IPS DF 6.9 (cell line): ENCODE measurements around the gene ADCY9.
"Not testable (repeated sequence)": the region's sequence is repeated elsewhere in the genome, so short reads cannot be mapped to it uniquely, and the experiment has no call there.

Experiments used
- DNase-seq: peaks from one replicate; pipeline ENCODE4 v3.0.0-alpha.2; 2013; ENCODE audit warnings: low read depth, low spot score
- H3K27ac ChIP-seq: one replicate; pipeline ENCODE4 v1.5.1; 2013; ENCODE audit warnings: low read length, control low read depth
- H3K27me3 ChIP-seq: 2 replicates; pipeline ENCODE4 v1.6.1; 2013; ENCODE audit warnings: mild to moderate bottlenecking, low read length; ENCODE audit not compliant: control insufficient read depth, insufficient read depth
- H3K36me3 ChIP-seq: 2 replicates; pipeline ENCODE4 v1.6.1; 2013; ENCODE audit warnings: low read length; ENCODE audit not compliant: control insufficient read depth, insufficient read depth
- H3K4me1 ChIP-seq: 2 replicates; pipeline ENCODE4 v1.6.1; 2013; ENCODE audit warnings: low read length; ENCODE audit not compliant: control insufficient read depth, insufficient read depth
- H3K4me3 ChIP-seq: 2 replicates; pipeline ENCODE4 v1.5.1; 2013; ENCODE audit warnings: mild to moderate bottlenecking, low read length
- H3K9me3 ChIP-seq: 2 replicates; pipeline ENCODE4 v1.6.1; 2013; ENCODE audit warnings: low read length, inconsistent platforms; ENCODE audit not compliant: control insufficient read depth, insufficient read depth
- WGBS: extraction: QIAGEN DNeasy Blood & Tissue Kit; methylation state at CpG from one replicate; pipeline ENCODE4 v1.1.7; 2013; ENCODE audit warnings: mixed read lengths, missing lambda C conversion rate; ENCODE audit not compliant: insufficient read length, insufficient coverage; 5-methylcytosine and 5-hydroxymethylcytosine counted together

The ADCY9 gene

DNA sequence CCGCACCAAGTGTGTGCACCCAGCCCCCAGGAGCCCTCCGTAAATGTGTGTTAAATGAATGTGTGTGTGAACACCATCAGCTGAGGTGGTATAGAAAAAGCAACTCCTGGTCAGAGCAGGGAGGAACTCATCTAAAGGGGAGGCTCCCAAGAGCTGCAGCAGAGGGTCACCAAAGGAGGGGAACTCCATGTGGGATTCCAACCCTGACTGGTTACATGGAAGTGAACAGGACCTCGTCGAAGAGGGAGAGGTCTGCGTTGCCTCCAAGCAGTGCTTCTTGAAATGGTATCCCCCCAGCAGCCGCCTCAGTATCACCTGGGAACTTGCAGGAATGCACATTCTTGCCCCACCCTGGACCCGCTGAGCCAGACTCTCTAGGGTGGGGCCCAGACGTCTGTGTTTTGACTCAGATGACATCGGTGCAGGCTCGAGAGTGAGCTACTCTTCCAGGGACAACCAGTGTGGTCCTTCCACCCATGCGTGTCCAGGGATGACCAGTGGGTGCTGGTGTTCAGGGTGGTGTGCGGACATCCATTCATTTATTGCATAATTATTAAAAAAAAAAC lies 30.8 kb downstream of the ADCY9 start:
- no peaks in the 10 kb centered on the region for H3K9me3 ChIP-seq
- H3K27me3 ChIP-seq = no peaks in the 10 kb centered on the region
- DNase-seq = no peak
- H3K36me3 ChIP-seq = no peaks in the 10 kb centered on the region
- H3K27ac ChIP-seq = no peak overlapping the region
- no CpG with 5 or more reads among the region's 12 CpGs for WGBS
- H3K4me3 ChIP-seq = no peak overlapping the region
- H3K4me1 ChIP-seq = peaks cover 1% of the 10 kb centered on the region; the same call in 1 of the 2 replicates

DNA sequence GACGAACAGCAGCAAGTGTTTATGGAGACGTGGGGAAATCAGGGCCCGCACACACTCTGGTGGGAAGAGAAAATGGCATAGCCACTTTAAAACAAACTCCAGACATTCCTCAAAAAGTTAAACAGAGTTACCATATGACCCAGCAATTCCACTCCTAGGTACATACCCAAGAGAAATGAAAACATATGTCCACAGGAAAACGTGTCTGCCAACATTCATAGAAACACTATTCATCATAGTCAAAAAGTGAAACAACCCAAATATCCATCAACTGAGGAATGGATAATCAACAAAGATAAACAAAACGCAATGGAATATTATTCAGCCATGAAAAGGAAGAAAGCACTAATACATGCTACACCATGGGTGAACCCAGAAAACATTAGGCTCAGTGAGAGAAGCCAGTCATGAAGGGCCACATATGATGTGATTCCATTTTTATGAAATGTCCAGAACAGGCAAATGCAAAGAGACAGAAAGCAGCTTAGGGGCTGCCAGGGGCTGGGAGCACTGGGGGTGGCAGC lies 32.8 kb downstream of the ADCY9 start:
- Histone ChIP-seq H3K4me3 (no peak overlapping the region), H3K36me3 (no peaks in the 10 kb centered on the region), H3K9me3 (no peaks in the 10 kb centered on the region), H3K27me3 (no peaks in the 10 kb centered on the region), H3K27ac (no peak overlapping the region), H3K4me1 (peaks cover 1% of the 10 kb centered on the region; the same call in 1 of the 2 replicates)
- no CpG with 5 or more reads among the region's 5 CpGs for WGBS
- DNase-seq = no peak

DNA sequence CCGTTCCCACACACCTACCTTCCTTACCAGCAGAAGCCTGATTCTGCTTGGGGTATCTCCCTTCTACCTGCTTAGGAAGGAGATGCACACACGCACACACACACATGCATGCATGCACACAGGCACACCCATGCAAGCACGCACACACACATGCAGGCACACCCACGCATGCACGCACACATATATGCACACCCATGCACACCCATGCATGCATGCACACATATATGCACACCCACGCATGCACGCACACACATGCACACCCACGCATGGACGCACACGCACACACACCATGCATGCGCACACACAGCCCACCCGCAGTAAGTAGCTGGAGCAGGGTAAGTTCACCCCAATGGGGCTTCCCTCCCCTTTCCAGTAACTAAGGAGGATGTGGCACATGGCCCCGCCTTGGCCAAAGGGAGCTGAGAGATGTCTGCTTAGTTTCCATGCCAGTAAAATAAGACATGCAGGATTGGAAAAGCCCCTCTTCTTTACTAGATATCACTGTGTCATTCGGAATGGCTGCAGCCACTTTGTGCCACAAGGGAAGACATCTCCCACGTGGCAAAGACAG lies 33.7 kb downstream of the ADCY9 start:
- no CpG with 5 or more reads among the region's 15 CpGs for WGBS
- no peaks in the 10 kb centered on the region for H3K36me3 ChIP-seq

DNA sequence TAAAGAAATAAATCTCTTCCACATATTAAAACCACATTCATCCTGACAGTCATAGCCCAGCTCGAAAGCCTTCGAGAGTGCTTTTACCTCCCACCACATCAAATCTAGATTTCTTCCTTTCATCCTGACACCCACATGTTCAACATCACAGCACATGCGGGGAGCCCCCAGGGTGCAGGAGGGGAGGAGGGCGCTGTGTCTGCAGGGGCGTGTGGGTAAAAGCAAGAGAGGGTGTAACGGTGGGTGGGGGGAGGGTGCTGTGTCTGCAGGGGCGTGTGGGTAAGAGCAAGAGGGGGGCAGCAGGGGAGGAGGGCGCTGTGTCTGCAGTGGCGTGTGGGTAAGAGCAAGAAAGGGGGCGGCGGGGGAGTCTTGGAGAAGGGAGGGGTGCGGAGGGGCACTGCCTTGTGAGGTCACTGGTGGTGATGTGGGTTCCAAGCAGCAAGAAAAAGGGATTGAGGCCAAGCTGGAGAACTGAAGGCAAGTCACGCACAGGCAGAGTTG lies 34.7 kb downstream of the ADCY9 start:
- H3K36me3 ChIP-seq = no peaks in the 10 kb centered on the region
- H3K4me3 ChIP-seq = no peak overlapping the region
- WGBS = no CpG with 5 or more reads among the region's 13 CpGs
- H3K27ac ChIP-seq = no peak overlapping the region
- no peak for DNase-seq
- H3K9me3 ChIP-seq = no peaks in the 10 kb centered on the region
- peaks cover 1% of the 10 kb centered on the region; the same call in 1 of the 2 replicates for H3K4me1 ChIP-seq
- no peaks in the 10 kb centered on the region for H3K27me3 ChIP-seq

More for the DNA sequence above, 33.7 kb downstream of the ADCY9 start:
- H3K27me3 ChIP-seq = no peaks in the 10 kb centered on the region
- no peak for DNase-seq
- no peak overlapping the region for H3K4me3 ChIP-seq
- H3K27ac ChIP-seq = no peak overlapping the region
- H3K4me1 ChIP-seq = peaks cover 1% of the 10 kb centered on the region; the same call in 1 of the 2 replicates
- H3K9me3 ChIP-seq = no peaks in the 10 kb centered on the region

DNA sequence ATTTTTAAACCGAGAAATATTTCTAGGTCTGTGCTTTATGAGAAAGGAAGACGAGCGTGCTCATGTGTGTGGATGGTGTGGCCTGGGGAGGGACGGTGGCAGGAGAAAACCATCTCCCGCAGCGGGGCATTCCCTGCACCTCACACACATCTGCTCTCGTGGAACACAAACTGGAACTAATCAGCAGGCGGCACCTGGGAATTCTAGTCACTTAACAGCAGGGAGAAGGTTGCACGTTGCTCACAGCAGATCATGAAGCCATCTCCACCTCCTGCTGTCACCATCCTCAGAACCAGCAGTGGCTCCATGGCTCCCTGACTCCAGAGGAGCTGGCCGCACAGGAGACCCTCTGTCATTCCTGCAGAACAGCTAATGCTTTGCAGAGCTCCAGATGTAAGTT lies 35.2 kb downstream of the ADCY9 start:
- DNase-seq = no peak
- Histone ChIP-seq H3K9me3 (no peaks in the 10 kb centered on the region), H3K27me3 (no peaks in the 10 kb centered on the region), H3K27ac (no peak overlapping the region), H3K4me3 (no peak overlapping the region), H3K4me1 (peaks cover 1% of the 10 kb centered on the region; the same call in 1 of the 2 replicates), H3K36me3 (no peaks in the 10 kb centered on the region)
- WGBS = no CpG with 5 or more reads among the region's 10 CpGs

DNA sequence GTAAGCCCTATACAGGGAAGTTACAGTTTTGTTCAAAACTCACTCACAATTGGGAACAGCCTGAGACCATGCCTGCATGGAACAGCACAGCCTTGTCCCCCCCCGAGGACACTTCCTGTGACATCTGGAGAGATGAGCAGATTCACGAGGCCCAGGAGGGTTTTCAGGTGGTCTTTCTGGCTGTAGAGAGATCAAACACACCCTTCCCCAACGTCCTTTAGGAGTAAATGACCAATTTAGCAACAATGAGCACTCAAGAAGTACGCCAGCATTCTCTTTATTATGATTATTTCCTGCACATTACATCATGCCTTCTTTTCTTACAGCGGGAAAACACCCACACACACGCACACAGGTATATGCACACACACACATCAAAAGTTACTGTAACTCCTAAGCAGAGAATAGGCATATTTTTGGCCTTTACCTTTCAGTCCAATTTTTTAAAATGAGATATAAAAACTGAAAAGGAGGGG lies 39.0 kb downstream of the ADCY9 start:
- Histone ChIP-seq H3K9me3 (no peaks in the 10 kb centered on the region), H3K4me1 (0 out of 2 replicates have a peak, but pooled peaks cover 1% of the 10 kb centered on the region), H3K36me3 (no peaks in the 10 kb centered on the region), H3K4me3 (no peak overlapping the region), H3K27ac (no peak overlapping the region), H3K27me3 (no peaks in the 10 kb centered on the region)
- no CpG with 5 or more reads among the region's 6 CpGs for WGBS
- DNase-seq = no peak

DNA sequence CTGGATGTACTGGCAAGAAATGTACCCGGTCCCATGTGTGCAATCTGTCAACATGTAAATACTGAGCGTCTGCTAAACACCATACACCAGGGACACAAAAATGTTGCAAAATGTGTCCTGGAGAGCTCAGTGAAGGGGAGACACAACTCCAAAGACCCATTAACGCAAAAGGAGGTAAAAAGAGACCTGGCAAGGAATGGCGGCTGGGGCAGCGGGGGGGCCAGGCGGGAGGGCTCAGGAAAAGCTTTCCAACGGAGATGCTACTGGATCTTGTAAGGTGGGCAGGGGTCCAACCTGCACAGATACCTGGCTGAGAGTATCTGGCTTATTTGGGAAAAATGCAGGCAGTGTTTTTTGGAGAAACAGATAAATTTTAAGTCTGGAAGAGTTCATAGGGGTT lies 40.7 kb downstream of the ADCY9 start:
- no peak overlapping the region for H3K4me3 ChIP-seq
- H3K9me3 ChIP-seq = no peaks in the 10 kb centered on the region
- DNase-seq = no peak
- H3K27me3 ChIP-seq = no peaks in the 10 kb centered on the region
- H3K4me1 ChIP-seq = no peaks in the 10 kb centered on the region
- H3K36me3 ChIP-seq = no peaks in the 10 kb centered on the region
- no peak overlapping the region for H3K27ac ChIP-seq
- no CpG with 5 or more reads among the region's 7 CpGs for WGBS

DNA sequence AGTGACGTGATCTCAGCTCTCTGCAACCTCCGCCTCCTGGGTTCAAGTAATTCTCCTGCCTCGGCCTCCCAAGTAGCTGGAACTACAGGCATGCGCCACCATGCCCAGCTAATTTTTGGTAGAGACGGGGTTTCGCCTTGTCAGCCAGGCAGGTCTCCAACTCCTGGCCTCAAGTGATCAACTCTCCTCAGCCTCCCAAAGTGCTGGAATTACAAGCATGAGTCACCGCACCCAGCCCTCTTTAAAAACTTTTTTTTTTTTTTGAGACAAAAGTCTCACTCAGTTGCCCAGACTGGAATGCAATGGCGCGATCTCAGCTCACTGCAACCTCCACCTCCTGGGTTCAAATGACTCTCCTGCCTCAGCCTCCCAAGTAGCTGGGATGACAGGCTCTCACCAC lies 43.1 kb downstream of the ADCY9 start:
- not testable (repeated sequence) for H3K27me3 ChIP-seq, H3K36me3 ChIP-seq, H3K4me3 ChIP-seq, H3K9me3 ChIP-seq, H3K27ac ChIP-seq, DNase-seq, H3K4me1 ChIP-seq
- no CpG with 5 or more reads among the region's 9 CpGs for WGBS

DNA sequence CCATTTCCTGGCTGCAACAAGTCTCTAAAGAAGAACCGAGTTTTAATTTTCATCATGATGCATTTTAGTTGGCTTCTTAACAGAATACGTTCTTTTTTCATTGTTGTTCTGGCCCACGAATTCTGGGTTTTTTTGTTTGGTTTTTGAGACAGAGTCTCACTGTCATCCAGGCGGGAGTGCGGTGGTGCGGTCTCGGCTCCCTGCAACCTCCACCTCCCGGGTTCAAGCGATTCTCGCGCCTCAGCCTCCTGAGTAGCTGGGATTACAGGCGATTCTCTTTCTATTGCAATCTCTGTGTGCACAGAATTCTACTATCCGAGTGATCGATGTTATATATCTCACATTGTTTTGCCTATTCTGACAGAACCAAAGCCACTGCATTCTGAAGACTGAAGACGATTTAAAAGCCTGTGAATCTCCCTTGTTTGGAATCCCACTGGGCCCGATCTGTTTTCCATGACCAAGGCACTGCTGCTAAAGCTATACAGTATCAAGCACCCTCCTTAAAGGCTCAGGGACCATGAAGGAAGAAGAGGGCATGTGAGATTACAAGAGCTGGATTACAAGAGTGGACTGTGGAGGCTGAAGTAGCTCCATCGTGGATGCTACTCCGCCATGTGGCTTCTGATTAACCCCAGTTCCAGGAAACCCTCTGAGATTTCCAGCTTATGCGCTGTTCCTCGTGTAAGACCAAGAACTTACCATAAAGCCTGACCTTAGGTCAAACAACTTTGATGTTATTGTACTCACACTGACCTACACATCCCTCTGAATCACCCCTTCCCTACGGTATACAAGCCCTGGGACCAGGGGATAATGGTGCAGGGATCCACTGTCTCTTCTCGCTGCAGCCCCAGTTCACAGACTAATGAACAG lies 44.3 kb downstream of the ADCY9 start:
- WGBS = no CpG with 5 or more reads among the region's 22 CpGs
- H3K27me3 ChIP-seq = no peaks in the 10 kb centered on the region
- no peaks in the 10 kb centered on the region for H3K9me3 ChIP-seq
- no peak overlapping the region for H3K4me3 ChIP-seq
- no peaks in the 10 kb centered on the region for H3K36me3 ChIP-seq
- H3K27ac ChIP-seq = no peak overlapping the region
- H3K4me1 ChIP-seq = no peaks in the 10 kb centered on the region
- DNase-seq = no peak

DNA sequence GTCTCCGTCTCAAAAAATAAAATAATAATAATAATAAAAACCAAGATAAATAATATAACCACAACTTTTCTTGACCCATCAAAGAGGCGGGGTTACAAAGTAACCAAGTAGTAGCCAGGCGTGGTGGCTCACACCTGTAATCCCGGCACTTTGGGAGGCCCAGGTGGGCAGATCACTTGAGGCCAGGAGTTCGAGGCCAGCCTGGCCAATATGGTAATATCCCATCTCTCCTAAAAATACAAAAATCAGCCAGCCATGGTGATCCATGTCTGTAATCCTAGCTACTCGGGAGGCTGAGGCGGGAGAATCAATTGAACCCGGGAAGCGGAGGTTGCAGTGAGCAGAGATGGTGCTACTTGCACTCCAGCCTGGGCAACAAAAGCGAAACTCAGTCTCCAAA lies 45.3 kb downstream of the ADCY9 start:
- no peaks in the 10 kb centered on the region for H3K9me3 ChIP-seq
- no peak overlapping the region for H3K4me3 ChIP-seq
- no CpG with 5 or more reads among the region's 10 CpGs for whole genome bisulfite sequencing
- DNase-seq = no peak
- no peaks in the 10 kb centered on the region for H3K36me3 ChIP-seq
- H3K27me3 ChIP-seq = no peaks in the 10 kb centered on the region
- no peaks in the 10 kb centered on the region for H3K4me1 ChIP-seq
- no peak overlapping the region for H3K27ac ChIP-seq
